ENCODE data around the gene PPP1R1B. TPM values are rescaled to one million over a fixed set of nuclear protein-coding genes. Genes with fewer than 3 reads are reported as not detected.

PPP1R1B gene
- total and polyA plus RNA-seq, 2 experiments from 2014 or later = 3.4 to 5.4 TPM

GRCh38 chr17:39652587-39653315 lies 26.0 kb downstream of the PPP1R1B start:
- Mint-ChIP-seq H3K9me3 (no peaks in the 10 kb centered on the region; the same call in 2 of the 3 replicates), H3K36me3 (ENCODE audit: low read depth) (peaks cover 10% of the 10 kb centered on the region), H3K27me3 (ENCODE audit: insufficient read depth, low read depth, poor library complexity) (peaks cover 18% of the 10 kb centered on the region), H3K4me3 (no peak overlapping the region; the same call in 2 of the 3 replicates), H3K4me1 (peaks cover 54% of the 10 kb centered on the region), H3K27ac (peak overlapping the region; percentile 93)
- peak; percentile 80 for ATAC-seq
- no peak overlapping the region for H3K4me3 ChIP-seq
- peaks cover 10% of the 10 kb centered on the region for H4K20me1 ChIP-seq (replicated peaks; ENCODE audit: insufficient read depth)
- H3F3A ChIP-seq (replicated peaks; ENCODE audit: low read depth) = peaks cover 13% of the 10 kb centered on the region; the same call in 1 of the 2 replicates
- peaks cover 18% of the 10 kb centered on the region for H3K4me1 ChIP-seq (ENCODE audit: insufficient read depth)
- no peaks in the 10 kb centered on the region for H3K27me3 ChIP-seq (ENCODE audit: insufficient read depth)
- H3K27ac ChIP-seq (ENCODE audit: low read depth) = peak overlapping the region; percentile 55; the same call in 1 of the 2 replicates
- H2AFZ ChIP-seq = no peak overlapping the region
- peak overlapping the region; percentile 43; the same call in 1 of the 2 replicates for H3K4me2 ChIP-seq
- H3K9me2 ChIP-seq (ENCODE audit: insufficient read depth) = no peaks in the 10 kb centered on the region
- no peak for TF ChIP-seq CTCF (conservative IDR thresholded peaks at IDR 0.05; ENCODE audit: low read depth in 2 of 2)
- TF ChIP-seq NANOG (IDR thresholded peaks at IDR 0.05; ENCODE audit: borderline replicate concordance) = no peak
- TF ChIP-seq POLR2AphosphoS5 (IDR thresholded peaks at IDR 0.05; ENCODE audit: low read depth) = no peak
- TF ChIP-seq ZNF462 (CRISPR knock-in tag; IDR thresholded peaks at IDR 0.05) = 0 out of 2 replicates have a peak, but pooled peaks have one; percentile 27
- TF ChIP-seq REST (IDR thresholded peaks at IDR 0.05; ENCODE audit: unreplicated experiment) = no peak
- TF ChIP-seq EZH2 (IDR thresholded peaks at IDR 0.05; ENCODE audit: low read depth, unreplicated experiment) = no peak
- H3K36me3 ChIP-seq (ENCODE audit: insufficient read depth) = no peaks in the 10 kb centered on the region
- H3K79me2 ChIP-seq (replicated peaks; ENCODE audit: insufficient read depth) = peaks cover 9% of the 10 kb centered on the region; the same call in 1 of the 2 replicates
- DNase-seq (ENCODE audit: low spot score) = peak; percentile 59

Measured in GM23338 (cell line).